Sigmoid colon (tissue), 4 donors: ENCODE measurements around the gene OR10G7.

Experiments used
- CTCF ChIP-seq, 4 experiments: fragments of 450-650 bp in 3 of 4; fragments of 200-600 bp in 1 of 4; IDR thresholded peaks; one replicate each; pipeline ENCODE4 v1.5.1; 2016 to 2019; ENCODE audit warnings: antibody characterized with exemption in 4 of 4, mild to moderate bottlenecking in 3 of 4, moderate library complexity in 2 of 4
- EP300 ChIP-seq, 4 donors: sonication (generic); formaldehyde crosslinking; IDR thresholded peaks; one replicate each; pipeline ENCODE4 v1.6.1; 2017; ENCODE audit warnings: antibody characterized with exemption in 4 of 4
- POLR2A ChIP-seq, 2 donors: fragments of 450-650 bp; IDR thresholded peaks; one replicate each; pipeline ENCODE4 v1.6.1; 2016; ENCODE audit warnings: antibody characterized with exemption in 2 of 2, mild to moderate bottlenecking in 2 of 2, moderate library complexity in 2 of 2
- POLR2AphosphoS5 ChIP-seq, 4 donors: sonication (generic); formaldehyde crosslinking; IDR thresholded peaks; one replicate each; pipeline ENCODE4 v1.6.1; 2017; ENCODE audit warnings: antibody characterized with exemption in 4 of 4

- TF ChIP-seq POLR2AphosphoS5 (IDR thresholded peaks at IDR 0.05) (no peak), POLR2A (IDR thresholded peaks at IDR 0.05) (no peak), CTCF (IDR thresholded peaks at IDR 0.05) (no peak), EP300 (IDR thresholded peaks at IDR 0.05) (no peak)
Observed at GRCh38 chr11:124082371-124082770, 41.2 kb upstream of the OR10G7 start.
